K562 (cell line): Measurements from ENCODE around the gene TENM3. TPM values are rescaled to one million over a fixed set of nuclear protein-coding genes. Genes with fewer than 3 reads are reported as not detected.

Source experiments
- ATAC-seq: fragments of 200-7000 bp; cut with Tn5 transposase; 3 replicates; pipeline ENCODE4 v1.9.1; 2020; ENCODE audit warnings: moderate library complexity
- BruUV-seq: library from RNA; stranded (reverse); fragments of 400-500 nt; replicated peaks from 2 replicates; lab custom pipeline; 2021; lab: Mats Ljungman, UMichigan
- CTCF ChIA-PET: fragments of 300-600 bp; formaldehyde crosslinking; extraction: SDS; loops from one replicate; lab custom pipeline; 2021; ENCODE audit warnings: low intra/inter-chr PET ratio; lab: Yijun Ruan, JAX
- POLR2A ChIA-PET: fragments of 300-600, 350-650 bp; sonication (Branson Sonifier 250); formaldehyde crosslinking; extraction: SDS; loops from one replicate; lab custom pipeline; 2021; ENCODE audit warnings: antibody characterized with exemption, inconsistent platforms; lab: Yijun Ruan, JAX
- DNase-seq, 4 experiments: peaks; one replicate each; pipeline versions ENCODE4 v3.0.0 to v3.0.0-alpha.2; 2011 to 2018; ENCODE audit warnings: low spot score in 3 of 4, mixed read lengths in 3 of 4; ENCODE audit errors: extremely low read depth in 1 of 4
- FAIRE-seq: peaks from 2 replicates; lab custom pipeline; 2011; peaks lifted over from hg19 to GRCh38; lab: Jason Lieb, UNC
- H2AFZ ChIP-seq: 2 replicates; pipeline ENCODE4 v1.6.0; 2011; ENCODE audit warnings: low read depth, low read length, control low read depth, inconsistent platforms
- H3K27ac ChIP-seq: fragments of 200-600 bp; 3 replicates; pipeline ENCODE4 v1.8.0; 2011; ENCODE audit warnings: low read depth, mild to moderate bottlenecking, control low read depth, inconsistent platforms, low read length, moderate library complexity, mixed read lengths; ENCODE audit errors: extremely low read depth
- H3K27me3 ChIP-seq, 2 experiments: fragments of 300-600 bp in 1 of 2; 2 replicates in 1 of 2; 3 replicates in 1 of 2; pipeline versions ENCODE4 v1.6.0 to v1.8.0; 2011; ENCODE audit warnings: inconsistent platforms in 2 of 2, low read length in 2 of 2, mild to moderate bottlenecking in 1 of 2, mixed read lengths in 1 of 2, moderate library complexity in 1 of 2; ENCODE audit not compliant: control insufficient read depth in 2 of 2, insufficient read depth in 2 of 2
- H3K36me3 ChIP-seq: fragments of 300-600 bp; 3 replicates; pipeline ENCODE4 v1.8.0; 2011; ENCODE audit warnings: mild to moderate bottlenecking, low read length, inconsistent platforms; ENCODE audit not compliant: control insufficient read depth, insufficient read depth
- H3K4me1 ChIP-seq, 2 experiments: fragments of 200-600 bp in 1 of 2; replicated peaks in 1 of 2; 2 replicates in 1 of 2; 3 replicates in 1 of 2; pipeline versions ENCODE4 v1.5.1 to v1.8.0; 2011; ENCODE audit warnings: inconsistent platforms in 2 of 2, low read length in 2 of 2, mild to moderate bottlenecking in 1 of 2, mixed read lengths in 1 of 2, moderate library complexity in 1 of 2; ENCODE audit not compliant: control insufficient read depth in 2 of 2, insufficient read depth in 2 of 2
- H3K4me2 ChIP-seq: 2 replicates; pipeline ENCODE4 v1.6.1; 2011; ENCODE audit warnings: low read length, control low read depth, inconsistent platforms, mixed read lengths; ENCODE audit not compliant: insufficient read depth
- H3K4me3 ChIP-seq: fragments of 200-600 bp; sonication (generic), shearing (Covaris generic); 2 replicates; pipeline ENCODE4 v1.5.1; 2016; ENCODE audit warnings: control low read depth, inconsistent platforms
- H3K79me2 ChIP-seq: fragments of 200-600 bp; 3 replicates; pipeline ENCODE4 v1.8.0; 2011; ENCODE audit warnings: low read length, inconsistent platforms; ENCODE audit not compliant: control insufficient read depth, insufficient read depth
- H3K9ac ChIP-seq, 2 experiments: 2 replicates each; pipeline versions ENCODE4 v1.6.0 to v1.6.1; 2011; ENCODE audit warnings: low read depth in 2 of 2, low read length in 2 of 2, control low read depth in 1 of 2, inconsistent platforms in 1 of 2, mild to moderate bottlenecking in 1 of 2, mixed read lengths in 1 of 2; ENCODE audit not compliant: insufficient read depth in 1 of 2
- H3K9me1 ChIP-seq: one replicate; pipeline ENCODE4 v1.6.0; 2011; ENCODE audit warnings: inconsistent platforms, mild to moderate bottlenecking, low read length, moderate library complexity; ENCODE audit not compliant: control insufficient read depth, insufficient read depth
- H3K9me3 ChIP-seq: replicated peaks from 2 replicates; pipeline ENCODE4 v1.5.1; 2011; ENCODE audit warnings: low read depth, low read length, inconsistent platforms; ENCODE audit not compliant: control insufficient read depth, insufficient read depth
- H4K20me1 ChIP-seq: replicated peaks from 2 replicates; pipeline ENCODE4 v1.6.1; 2011; ENCODE audit warnings: low read length, inconsistent platforms, mixed read lengths; ENCODE audit not compliant: control insufficient read depth, insufficient read depth
- CBX8 ChIP-seq: fragments of 200-600 bp; sonication (generic); IDR thresholded peaks from 2 replicates; pipeline ENCODE4 v1.6.1; 2012; ENCODE audit warnings: borderline replicate concordance, mixed run types, low read depth, mild to moderate bottlenecking, moderate library complexity, mixed read lengths, low read length, control low read depth, inconsistent platforms; ENCODE audit not compliant: poor library complexity, severe bottlenecking; ENCODE audit errors: extremely low read depth
- CREM ChIP-seq: IDR thresholded peaks from 2 replicates; pipeline ENCODE4 v1.6.1; 2014; ENCODE audit warnings: antibody characterized with exemption, low read depth
- KLF13 ChIP-seq: fragments of 450-650 bp; IDR thresholded peaks from 2 replicates; pipeline ENCODE4 v1.6.1; 2016; ENCODE audit warnings: missing genetic modification characterization, low read depth, mild to moderate bottlenecking, missing compliant biosample characterization, moderate library complexity, borderline replicate concordance
- PTRF ChIP-seq: fragments of 450-650 bp; IDR thresholded peaks from 2 replicates; pipeline ENCODE4 v1.6.1; 2016; ENCODE audit warnings: mild to moderate bottlenecking, missing genetic modification characterization, missing compliant biosample characterization
- PTTG1 ChIP-seq: fragments of 450-650 bp; IDR thresholded peaks from 2 replicates; pipeline ENCODE4 v1.6.1; 2016; ENCODE audit warnings: low read depth, mild to moderate bottlenecking, missing genetic modification characterization, missing compliant biosample characterization
- TEAD2 ChIP-seq: fragments of 450-650 bp; IDR thresholded peaks from 2 replicates; pipeline ENCODE4 v1.6.1; 2016; ENCODE audit warnings: missing genetic modification characterization, control low read depth, missing compliant biosample characterization
- ZZZ3 ChIP-seq: fragments of 450-650 bp; IDR thresholded peaks from 2 replicates; pipeline ENCODE4 v1.6.1; 2016; ENCODE audit warnings: antibody characterized with exemption, mild to moderate bottlenecking, moderate library complexity
- WGBS: fragments of 100-300 bp; shearing (Covaris generic); methylation state at CpG from one replicate; pipeline ENCODE4 v1.1.6; 2016; ENCODE audit warnings: low coverage, mixed read lengths; ENCODE audit not compliant: insufficient coverage; ENCODE audit errors: missing lambda C conversion rate; 5-methylcytosine and 5-hydroxymethylcytosine counted together
- in situ Hi-C: fragments of 300-500 bp; cut with MboI; formaldehyde crosslinking; loops from 4 replicates; pipeline ENCODE4 v1.15.0; 2018; ENCODE audit warnings: inconsistent platforms, mixed read lengths
- intact Hi-C: fragments of 100-400 bp; cut with micrococcal nuclease; formaldehyde crosslinking; loops from 2 replicates; pipeline ENCODE4 v1.14.2; 2022
- polyA plus RNA-seq, 8 experiments: library from polyadenylated mRNA; depleted of rRNA in 4 of 8; stranded (reverse) in 5 of 8; unstranded in 3 of 8; fragments of >200 nt; fragmentation: Nextera tagmentation in 2 of 8; fragmentation: Illumina TruSeq in 1 of 8; extraction: Ambion mirVana in 2 of 8; extraction: Trizol in 1 of 8; gene quantifications; 2 replicates each; pipeline versions ENCODE4 v1.2.1 to v1.2.3, GENCODE V29; 2011 to 2014; ENCODE audit warnings: inconsistent platforms in 1 of 8, missing spikeins in 1 of 8
- total RNA-seq, 7 experiments: library from RNA; depleted of rRNA in 6 of 7; stranded (reverse); fragments of >200 nt in 6 of 7; fragmentation: Illumina TruSeq in 2 of 7; extraction: Trizol in 2 of 7; gene quantifications; 2 replicates each; pipeline versions ENCODE4 v1.2.1 to v1.2.3, GENCODE V29; 2011 to 2021; ENCODE audit warnings: low replicate concordance in 1 of 7
- TF ChIP-seq, protein P1 (sequence below): conservative IDR thresholded peaks from 2 replicates; pipeline ENCODE4 v1.6.1; 2011; ENCODE audit warnings: low read depth, mild to moderate bottlenecking, low read length; ENCODE audit not compliant: control insufficient read depth
- TF ChIP-seq, protein P2 (sequence below): sonication (generic); formaldehyde crosslinking; IDR thresholded peaks from 2 replicates; pipeline ENCODE4 v1.8.0; 2022; ENCODE audit warnings: mild to moderate bottlenecking, missing genetic modification reagents
- TF ChIP-seq, protein P3 (sequence below): sonication (generic); formaldehyde crosslinking; IDR thresholded peaks from 2 replicates; pipeline ENCODE4 v1.8.1; 2023; ENCODE audit warnings: mild to moderate bottlenecking, missing genetic modification reagents

Gene TENM3
- total and polyA plus RNA-seq, 9 of the 15 experiments (the other 6 are each of a cell fraction or from before 2014, with no cell fraction given) = 0.01 to 0.02 TPM; not detected in 7

DNA sequence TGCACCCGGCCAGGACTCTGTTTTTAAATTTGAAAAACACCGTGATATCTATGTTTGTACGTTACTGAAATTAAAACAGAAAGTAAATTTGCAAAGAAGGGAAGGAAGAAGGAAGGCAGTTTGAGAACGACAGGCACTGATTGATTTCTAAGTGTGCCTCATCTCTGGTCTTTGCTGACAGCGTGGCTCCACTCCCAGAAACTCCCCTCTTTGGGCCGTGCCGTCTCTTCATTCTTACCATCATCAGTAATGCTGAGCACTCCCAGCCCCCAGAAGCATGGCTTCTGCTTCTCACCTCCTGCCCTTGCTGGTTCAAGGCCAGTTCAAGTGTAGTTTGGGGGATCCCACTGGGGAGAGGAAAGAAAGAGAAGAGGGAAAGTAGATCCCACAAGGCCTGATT is 85.3 kb downstream of the TENM3 start:
- WGBS = 2% methylated on average over 6 of the region's 7 CpGs
- no peak for DNase-seq

DNA sequence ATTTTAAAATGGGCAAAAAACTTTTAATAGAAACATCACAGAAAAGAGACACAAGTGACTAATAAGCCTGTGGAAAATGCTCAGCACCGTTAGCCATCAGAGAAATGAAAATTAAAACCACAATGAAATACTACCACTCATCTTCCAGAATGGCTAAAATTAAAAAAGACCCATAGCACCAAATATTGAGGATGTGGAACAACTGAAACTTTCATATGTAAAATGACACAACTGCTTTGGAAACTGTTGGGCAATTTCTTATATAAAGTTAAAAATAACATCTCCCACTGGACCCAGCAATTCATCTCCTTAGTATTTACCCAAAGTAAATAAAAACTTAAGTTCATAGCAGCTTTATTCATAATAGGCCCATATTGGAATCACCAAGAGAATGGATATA is 94.2 kb downstream of the TENM3 start:
- Histone ChIP-seq H3K4me3 (no peak overlapping the region), H3K9me1 (no peaks in the 10 kb centered on the region), H3K27me3 (no peaks in the 10 kb centered on the region), H3K9me3 (no peaks in the 10 kb centered on the region), H3K4me1 (no peaks in the 10 kb centered on the region; a peak in 1 of 5 replicates), H3K9ac (no peak overlapping the region), H2AFZ (no peak overlapping the region), H3K4me2 (no peak overlapping the region), H3K36me3 (no peaks in the 10 kb centered on the region), H3K79me2 (no peaks in the 10 kb centered on the region), H4K20me1 (no peaks in the 10 kb centered on the region), H3K27ac (no peak overlapping the region)
- DNase-seq (no peak), FAIRE-seq (no peak), ATAC-seq (no peak)
- CTCF ChIA-PET = no interaction called here
- no TSS peak for BruUV-seq
- POLR2A ChIA-PET = no interaction called here
- in situ Hi-C loops (no loop called here), intact Hi-C loops (no loop called here)
- WGBS = 0% methylated on average over 1 of the region's 1 CpG
- TF ChIP-seq, protein P1, sequence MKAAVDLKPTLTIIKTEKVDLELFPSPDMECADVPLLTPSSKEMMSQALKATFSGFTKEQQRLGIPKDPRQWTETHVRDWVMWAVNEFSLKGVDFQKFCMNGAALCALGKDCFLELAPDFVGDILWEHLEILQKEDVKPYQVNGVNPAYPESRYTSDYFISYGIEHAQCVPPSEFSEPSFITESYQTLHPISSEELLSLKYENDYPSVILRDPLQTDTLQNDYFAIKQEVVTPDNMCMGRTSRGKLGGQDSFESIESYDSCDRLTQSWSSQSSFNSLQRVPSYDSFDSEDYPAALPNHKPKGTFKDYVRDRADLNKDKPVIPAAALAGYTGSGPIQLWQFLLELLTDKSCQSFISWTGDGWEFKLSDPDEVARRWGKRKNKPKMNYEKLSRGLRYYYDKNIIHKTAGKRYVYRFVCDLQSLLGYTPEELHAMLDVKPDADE = no peak
- no peak for TF ChIP-seq PTTG1
- TF ChIP-seq, protein P2, sequence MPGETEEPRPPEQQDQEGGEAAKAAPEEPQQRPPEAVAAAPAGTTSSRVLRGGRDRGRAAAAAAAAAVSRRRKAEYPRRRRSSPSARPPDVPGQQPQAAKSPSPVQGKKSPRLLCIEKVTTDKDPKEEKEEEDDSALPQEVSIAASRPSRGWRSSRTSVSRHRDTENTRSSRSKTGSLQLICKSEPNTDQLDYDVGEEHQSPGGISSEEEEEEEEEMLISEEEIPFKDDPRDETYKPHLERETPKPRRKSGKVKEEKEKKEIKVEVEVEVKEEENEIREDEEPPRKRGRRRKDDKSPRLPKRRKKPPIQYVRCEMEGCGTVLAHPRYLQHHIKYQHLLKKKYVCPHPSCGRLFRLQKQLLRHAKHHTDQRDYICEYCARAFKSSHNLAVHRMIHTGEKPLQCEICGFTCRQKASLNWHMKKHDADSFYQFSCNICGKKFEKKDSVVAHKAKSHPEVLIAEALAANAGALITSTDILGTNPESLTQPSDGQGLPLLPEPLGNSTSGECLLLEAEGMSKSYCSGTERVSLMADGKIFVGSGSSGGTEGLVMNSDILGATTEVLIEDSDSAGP (CRISPR knock-in tag) = no peak
- no peak for TF ChIP-seq KLF13 (tag)

More for the DNA sequence above, 85.3 kb downstream of the TENM3 start:
- CTCF ChIA-PET = no interaction called here
- no peak overlapping the region for H3K9ac ChIP-seq
- H3K36me3 ChIP-seq = no peaks in the 10 kb centered on the region
- no peaks in the 10 kb centered on the region for H3K9me3 ChIP-seq
- no TSS peak for BruUV-seq
- POLR2A ChIA-PET = no interaction called here
- H3K27ac ChIP-seq = no peak overlapping the region
- H3K9me1 ChIP-seq = no peaks in the 10 kb centered on the region
- FAIRE-seq = no peak
- no peaks in the 10 kb centered on the region for H3K4me1 ChIP-seq
- no peaks in the 10 kb centered on the region for H3K79me2 ChIP-seq
- ATAC-seq = no peak
- H3K4me3 ChIP-seq = no peak overlapping the region
- intact Hi-C loops (no loop called here), in situ Hi-C loops (no loop called here)
- H3K4me2 ChIP-seq = no peak overlapping the region
- peaks cover 0 to 10% of the 10 kb centered on the region in 2 experiments; a peak in 2 of 5 replicates for H3K27me3 ChIP-seq
- H4K20me1 ChIP-seq = no peaks in the 10 kb centered on the region
- no peak overlapping the region for H2AFZ ChIP-seq
- TF ChIP-seq, protein P3, sequence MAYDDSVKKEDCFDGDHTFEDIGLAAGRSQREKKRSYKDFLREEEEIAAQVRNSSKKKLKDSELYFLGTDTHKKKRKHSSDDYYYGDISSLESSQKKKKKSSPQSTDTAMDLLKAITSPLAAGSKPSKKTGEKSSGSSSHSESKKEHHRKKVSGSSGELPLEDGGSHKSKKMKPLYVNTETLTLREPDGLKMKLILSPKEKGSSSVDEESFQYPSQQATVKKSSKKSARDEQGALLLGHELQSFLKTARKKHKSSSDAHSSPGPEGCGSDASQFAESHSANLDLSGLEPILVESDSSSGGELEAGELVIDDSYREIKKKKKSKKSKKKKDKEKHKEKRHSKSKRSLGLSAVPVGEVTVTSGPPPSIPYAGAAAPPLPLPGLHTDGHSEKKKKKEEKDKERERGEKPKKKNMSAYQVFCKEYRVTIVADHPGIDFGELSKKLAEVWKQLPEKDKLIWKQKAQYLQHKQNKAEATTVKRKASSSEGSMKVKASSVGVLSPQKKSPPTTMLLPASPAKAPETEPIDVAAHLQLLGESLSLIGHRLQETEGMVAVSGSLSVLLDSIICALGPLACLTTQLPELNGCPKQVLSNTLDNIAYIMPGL (CRISPR knock-in tag) = no peak
- TF ChIP-seq PTRF (tag) (no peak), TEAD2 (tag) (no peak), CBX8 (no peak), ZZZ3 (no peak), CREM (no peak)
